ENCODE measurements around the gene SEMA4B. TPM values are rescaled to one million over a fixed set of nuclear protein-coding genes. Genes with fewer than 3 reads are reported as not detected.
A peak's percentile ranks its signal among the peaks of the same experiment; 100 is the strongest.

SEMA4B gene
- total RNA-seq, 1 experiment from 2014 or later, result 32.5 TPM

GRCh38 chr15:90189781-90190467, 11.2 kb upstream of the SEMA4B start:
- Histone ChIP-seq H3K9ac (ENCODE audit: extremely low read depth, insufficient read length, low read length) (no peak overlapping the region), H3K56ac (ENCODE audit: insufficient read length, low read depth, low read length) (no peak overlapping the region), H2BK12ac (ENCODE audit: insufficient read length, low read depth, low read length) (no peak overlapping the region), H3K4me2 (ENCODE audit: insufficient read depth, insufficient read length, low read length) (no peak overlapping the region), H3K79me2 (ENCODE audit: insufficient read depth, low read length) (no peaks in the 10 kb centered on the region), H4K91ac (ENCODE audit: insufficient read length, low read depth, low read length) (no peak overlapping the region), H3T11ph (ENCODE audit: low read length) (no peak overlapping the region), H2BK15ac (ENCODE audit: low read depth, low read length) (no peak overlapping the region), H3K18ac (ENCODE audit: insufficient read length, low read depth, low read length) (no peak overlapping the region), H3K9me3 (ENCODE audit: control insufficient read depth, low read depth, low read length) (no peaks in the 10 kb centered on the region), H4K20me1 (ENCODE audit: control insufficient read depth, insufficient read depth, insufficient read length) (no peaks in the 10 kb centered on the region), H3K27ac (ENCODE audit: insufficient read length, low read depth, low read length) (no peak overlapping the region), H3K14ac (ENCODE audit: insufficient read depth, low read length) (no peak overlapping the region), H3K23ac (ENCODE audit: insufficient read length, low read depth, low read length) (no peak overlapping the region), H3K4me1 (ENCODE audit: insufficient read depth, low read length) (no peaks in the 10 kb centered on the region), H2AK5ac (ENCODE audit: insufficient read length, low read length) (no peak overlapping the region), H2AFZ (ENCODE audit: low read length) (no peak overlapping the region), H2BK20ac (ENCODE audit: low read depth, low read length, poor library complexity, severe bottlenecking) (no peak overlapping the region), H3K23me2 (ENCODE audit: insufficient read length, low read depth, low read length, poor library complexity, severe bottlenecking) (peaks cover 4% of the 10 kb centered on the region), H4K8ac (replicated peaks; ENCODE audit: insufficient read length, low read depth, low read length) (no peak overlapping the region), H4K5ac (ENCODE audit: insufficient read length, low read depth, low read length) (no peak overlapping the region), H3K79me1 (ENCODE audit: insufficient read depth, low read depth, low read length, poor library complexity, severe bottlenecking) (no peaks in the 10 kb centered on the region), H3K27me3 (ENCODE audit: insufficient read depth, low read length) (no peaks in the 10 kb centered on the region), H2BK5ac (ENCODE audit: insufficient read length, low read length) (no peak overlapping the region), H2BK120ac (ENCODE audit: low read depth, low read length, poor library complexity, severe bottlenecking) (no peak overlapping the region), H3K4ac (ENCODE audit: low read depth, low read length) (no peak overlapping the region)
- Mint-ChIP-seq H3K4me3 (no peak overlapping the region), H3K27ac (peak overlapping the region in 1 of 3 experiments; percentile 61; a peak in 1 of 7 replicates), H3K36me3 (ENCODE audit: insufficient read depth in 1 of 3, low read depth in 3 of 3) (no peaks in the 10 kb centered on the region; a peak in 3 of 7 replicates), H3K9me3 (no peaks in the 10 kb centered on the region; a peak in 1 of 5 replicates), H3K4me1 (peaks cover 15 to 20% of the 10 kb centered on the region in 2 experiments), H3K27me3 (ENCODE audit: low read depth) (no peaks in the 10 kb centered on the region)
- whole genome bisulfite sequencing (ENCODE audit: extremely low coverage, insufficient read length, low lambda C conversion rate), result no CpG with 5 or more reads among the region's 10 CpGs
- no peak for TF ChIP-seq CTCF (conservative IDR thresholded peaks at IDR 0.05)
- no peak for DNase-seq

Measured in H9 (cell line).